K562 (cell line): ENCODE results near the gene ANAPC10.

Experiments
- ELK1 ChIP-seq: sonication (generic); formaldehyde crosslinking; IDR thresholded peaks from 2 replicates; pipeline ENCODE4 v1.8.1; 2022; ENCODE audit warnings: missing genetic modification reagents
- FOXP1 ChIP-seq: sonication (generic); formaldehyde crosslinking; IDR thresholded peaks from 2 replicates; pipeline ENCODE4 v1.8.0; 2022; ENCODE audit warnings: mild to moderate bottlenecking, missing genetic modification reagents
- MTA3 ChIP-seq: fragments of 450-650 bp; formaldehyde crosslinking; IDR thresholded peaks from 2 replicates; pipeline ENCODE4 v1.6.1; 2017; ENCODE audit warnings: mild to moderate bottlenecking, borderline replicate concordance
- POU5F1 ChIP-seq: fragments of 150-350 bp; IDR thresholded peaks from 2 replicates; pipeline ENCODE4 v1.6.1; 2014; ENCODE audit warnings: borderline replicate concordance, low read length, low read depth, mild to moderate bottlenecking; ENCODE audit not compliant: partially characterized antibody
- U2AF2 ChIP-seq: fragments of 200-400 bp; formaldehyde crosslinking; optimal IDR thresholded peaks from 2 replicates; pipeline ENCODE3; 2017; ENCODE audit warnings: low read depth, mild to moderate bottlenecking, low read length
- ZNF224 ChIP-seq: sonication (generic); formaldehyde crosslinking; IDR thresholded peaks from 2 replicates; pipeline ENCODE4 v1.8.0; 2022; ENCODE audit warnings: mild to moderate bottlenecking, missing genetic modification reagents
- TF ChIP-seq, protein P1 (sequence below), 3 experiments: IDR thresholded peaks in 2 of 3; conservative IDR thresholded peaks in 1 of 3; 2 replicates each; pipeline ENCODE4 v1.5.1; 2011 to 2012; ENCODE audit warnings: low read length in 3 of 3, mild to moderate bottlenecking in 3 of 3, control low read depth in 2 of 3, improper control_type of control experiment in 1 of 3, inconsistent platforms in 1 of 3, low read depth in 1 of 3, mixed read lengths in 1 of 3, moderate library complexity in 1 of 3; ENCODE audit not compliant: insufficient read depth in 2 of 3

DNA sequence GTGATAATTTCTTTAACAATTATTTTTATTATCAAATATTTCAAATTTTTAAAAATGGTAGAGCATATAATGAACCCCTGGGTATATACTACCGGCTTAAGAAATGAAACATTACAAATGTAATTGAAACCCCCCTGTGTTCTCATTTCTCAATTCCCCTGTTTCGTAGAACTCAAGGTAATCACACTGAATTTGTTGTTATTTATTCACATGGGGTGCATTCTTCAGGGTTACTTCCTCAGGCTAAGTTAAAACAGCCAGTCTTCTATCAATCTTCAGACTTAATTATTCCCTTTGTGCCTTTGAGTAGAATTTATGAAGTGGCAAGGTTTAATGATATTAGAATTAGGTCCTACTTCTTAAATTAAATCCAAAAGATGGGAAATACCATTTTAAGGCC is 128.2 kb downstream of the ANAPC10 start:
- TF ChIP-seq MTA3 = no peak
- TF ChIP-seq POU5F1 = no peak
- no peak for TF ChIP-seq U2AF2
- no peak for TF ChIP-seq FOXP1
- TF ChIP-seq, protein P1, sequence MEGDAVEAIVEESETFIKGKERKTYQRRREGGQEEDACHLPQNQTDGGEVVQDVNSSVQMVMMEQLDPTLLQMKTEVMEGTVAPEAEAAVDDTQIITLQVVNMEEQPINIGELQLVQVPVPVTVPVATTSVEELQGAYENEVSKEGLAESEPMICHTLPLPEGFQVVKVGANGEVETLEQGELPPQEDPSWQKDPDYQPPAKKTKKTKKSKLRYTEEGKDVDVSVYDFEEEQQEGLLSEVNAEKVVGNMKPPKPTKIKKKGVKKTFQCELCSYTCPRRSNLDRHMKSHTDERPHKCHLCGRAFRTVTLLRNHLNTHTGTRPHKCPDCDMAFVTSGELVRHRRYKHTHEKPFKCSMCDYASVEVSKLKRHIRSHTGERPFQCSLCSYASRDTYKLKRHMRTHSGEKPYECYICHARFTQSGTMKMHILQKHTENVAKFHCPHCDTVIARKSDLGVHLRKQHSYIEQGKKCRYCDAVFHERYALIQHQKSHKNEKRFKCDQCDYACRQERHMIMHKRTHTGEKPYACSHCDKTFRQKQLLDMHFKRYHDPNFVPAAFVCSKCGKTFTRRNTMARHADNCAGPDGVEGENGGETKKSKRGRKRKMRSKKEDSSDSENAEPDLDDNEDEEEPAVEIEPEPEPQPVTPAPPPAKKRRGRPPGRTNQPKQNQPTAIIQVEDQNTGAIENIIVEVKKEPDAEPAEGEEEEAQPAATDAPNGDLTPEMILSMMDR (IDR thresholded peaks at IDR 0.05 in 2 of 3, conservative IDR thresholded peaks at IDR 0.05 in 1 of 3; ENCODE audit: insufficient read depth in 2 of 3, low read depth in 1 of 3, low read length in 3 of 3) = no peak
- no peak for TF ChIP-seq ELK1 (CRISPR knock-in tag)
- no peak for TF ChIP-seq ZNF224 (CRISPR knock-in tag)
